HG03469 (cell line): Measurements from ENCODE around the gene LAMA3.

Experiments used
- ATAC-seq: cut with Tn5 transposase; IDR thresholded peaks from one replicate; pipeline ENCODE4 v1.9.1; 2021; ENCODE audit warnings: mild to moderate bottlenecking, moderate library complexity, moderate number of reproducible peaks; ENCODE audit not compliant: unreplicated experiment

LAMA3 gene

GRCh38 chr18:23814991-23815614, 125.8 kb downstream of the LAMA3 start:
- no peak for ATAC-seq

GRCh38 chr18:23816021-23816420, 126.8 kb downstream of the LAMA3 start:
- no peak for ATAC-seq

- ATAC-seq: no peak
Measured at GRCh38 chr18:23816740-23817139, 127.5 kb downstream of the LAMA3 start.

- ATAC-seq: no peak
Measured at GRCh38 chr18:23819001-23819400, 129.7 kb downstream of the LAMA3 start.

- no peak for ATAC-seq
Measured at GRCh38 chr18:23822590-23823385, 133.5 kb downstream of the LAMA3 start.

- ATAC-seq: no peak
Measured at GRCh38 chr18:23824240-23824639, 135.0 kb downstream of the LAMA3 start.

GRCh38 chr18:23824669-23825068, 135.4 kb downstream of the LAMA3 start:
- no peak for ATAC-seq

- no peak for ATAC-seq
Measured at GRCh38 chr18:23825496-23825895, 136.2 kb downstream of the LAMA3 start.

- ATAC-seq: no peak
Measured at GRCh38 chr18:23825978-23826405, 136.7 kb downstream of the LAMA3 start.

- ATAC-seq: no peak
Measured at GRCh38 chr18:23826850-23827620, 137.8 kb downstream of the LAMA3 start.

- ATAC-seq: no peak
Measured at GRCh38 chr18:23827681-23828080, 138.4 kb downstream of the LAMA3 start.

- peak; percentile 99 for ATAC-seq
Measured at GRCh38 chr18:23828426-23828825, 139.2 kb downstream of the LAMA3 start.

- no peak for ATAC-seq
Measured at GRCh38 chr18:23832911-23833310, 143.7 kb downstream of the LAMA3 start.

GRCh38 chr18:23833714-23834113, 144.5 kb downstream of the LAMA3 start:
- ATAC-seq: no peak

GRCh38 chr18:23835091-23835490, 145.8 kb downstream of the LAMA3 start:
- ATAC-seq: no peak

- ATAC-seq: no peak
Measured at GRCh38 chr18:23835506-23835905, 146.3 kb downstream of the LAMA3 start.

- ATAC-seq: no peak
Measured at GRCh38 chr18:23837591-23837990, 148.3 kb downstream of the LAMA3 start.

- ATAC-seq: no peak
Measured at GRCh38 chr18:23838233-23838632, 149.0 kb downstream of the LAMA3 start.

GRCh38 chr18:23838801-23839366, 149.6 kb downstream of the LAMA3 start:
- no peak for ATAC-seq

- no peak for ATAC-seq
Measured at GRCh38 chr18:23842305-23842704, 153.1 kb downstream of the LAMA3 start.

GRCh38 chr18:23844991-23845680, 155.9 kb downstream of the LAMA3 start:
- no peak for ATAC-seq
